HL-60 (cell line): ENCODE data around the gene PSTPIP1.

Experiments
- DNase-seq, 2 experiments: peaks; one replicate each; pipeline ENCODE4 v3.0.0-alpha.2; 2010 to 2020; ENCODE audit warnings: low read depth in 1 of 2, low spot score in 1 of 2
- H3K27ac ChIP-seq: fragments of 250-450 bp; sonication (Bioruptor Pico); replicated peaks from 2 replicates; pipeline ENCODE4 v1.5.1; 2020; ENCODE audit warnings: mild to moderate bottlenecking, moderate library complexity
- H3K27me3 ChIP-seq: fragments of 250-450 bp; sonication (Bioruptor Pico); 2 replicates; pipeline ENCODE4 v1.5.1; 2021; ENCODE audit warnings: mild to moderate bottlenecking, moderate library complexity; ENCODE audit not compliant: insufficient read depth, poor library complexity, severe bottlenecking
- H3K4me3 ChIP-seq: replicated peaks from 2 replicates; pipeline ENCODE4 v1.5.1; 2011; ENCODE audit warnings: mild to moderate bottlenecking, control low read depth, low read length; ENCODE audit not compliant: insufficient read depth
- CTCF ChIP-seq: IDR thresholded peaks from one replicate; pipeline ENCODE4 v1.5.1; 2011; ENCODE audit warnings: low read length, control low read depth, inconsistent platforms; ENCODE audit not compliant: insufficient read depth
- GABPA ChIP-seq: IDR thresholded peaks from 2 replicates; pipeline ENCODE4 v1.6.1; 2012; ENCODE audit warnings: low read depth
- POLR2AphosphoS5 ChIP-seq: IDR thresholded peaks from 2 replicates; pipeline ENCODE4 v1.6.1; 2012; ENCODE audit warnings: low read depth
- SPI1 ChIP-seq: IDR thresholded peaks from 2 replicates; pipeline ENCODE4 v1.6.1; 2012; ENCODE audit warnings: low read depth, mild to moderate bottlenecking, borderline replicate concordance
- TF ChIP-seq, protein P1 (sequence below): IDR thresholded peaks from 2 replicates; pipeline ENCODE4 v1.6.1; 2012; ENCODE audit warnings: low read depth; ENCODE audit not compliant: insufficient replicate concordance

PSTPIP1 gene

GRCh38 chr15:76993114-76993725 is 1.7 kb upstream of the PSTPIP1 start:
- peak overlapping the region; percentile 92 for H3K27ac ChIP-seq
- peak in 1 of 2 experiments; percentile 41 for DNase-seq
- H3K27me3 ChIP-seq: no peaks in the 10 kb centered on the region
- TF ChIP-seq CTCF: no peak
- TF ChIP-seq, protein P1, sequence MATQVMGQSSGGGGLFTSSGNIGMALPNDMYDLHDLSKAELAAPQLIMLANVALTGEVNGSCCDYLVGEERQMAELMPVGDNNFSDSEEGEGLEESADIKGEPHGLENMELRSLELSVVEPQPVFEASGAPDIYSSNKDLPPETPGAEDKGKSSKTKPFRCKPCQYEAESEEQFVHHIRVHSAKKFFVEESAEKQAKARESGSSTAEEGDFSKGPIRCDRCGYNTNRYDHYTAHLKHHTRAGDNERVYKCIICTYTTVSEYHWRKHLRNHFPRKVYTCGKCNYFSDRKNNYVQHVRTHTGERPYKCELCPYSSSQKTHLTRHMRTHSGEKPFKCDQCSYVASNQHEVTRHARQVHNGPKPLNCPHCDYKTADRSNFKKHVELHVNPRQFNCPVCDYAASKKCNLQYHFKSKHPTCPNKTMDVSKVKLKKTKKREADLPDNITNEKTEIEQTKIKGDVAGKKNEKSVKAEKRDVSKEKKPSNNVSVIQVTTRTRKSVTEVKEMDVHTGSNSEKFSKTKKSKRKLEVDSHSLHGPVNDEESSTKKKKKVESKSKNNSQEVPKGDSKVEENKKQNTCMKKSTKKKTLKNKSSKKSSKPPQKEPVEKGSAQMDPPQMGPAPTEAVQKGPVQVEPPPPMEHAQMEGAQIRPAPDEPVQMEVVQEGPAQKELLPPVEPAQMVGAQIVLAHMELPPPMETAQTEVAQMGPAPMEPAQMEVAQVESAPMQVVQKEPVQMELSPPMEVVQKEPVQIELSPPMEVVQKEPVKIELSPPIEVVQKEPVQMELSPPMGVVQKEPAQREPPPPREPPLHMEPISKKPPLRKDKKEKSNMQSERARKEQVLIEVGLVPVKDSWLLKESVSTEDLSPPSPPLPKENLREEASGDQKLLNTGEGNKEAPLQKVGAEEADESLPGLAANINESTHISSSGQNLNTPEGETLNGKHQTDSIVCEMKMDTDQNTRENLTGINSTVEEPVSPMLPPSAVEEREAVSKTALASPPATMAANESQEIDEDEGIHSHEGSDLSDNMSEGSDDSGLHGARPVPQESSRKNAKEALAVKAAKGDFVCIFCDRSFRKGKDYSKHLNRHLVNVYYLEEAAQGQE: no peak
- TF ChIP-seq POLR2AphosphoS5: no peak
- no peak for TF ChIP-seq SPI1
- no peak for TF ChIP-seq GABPA
- no peak overlapping the region for H3K4me3 ChIP-seq

- Histone ChIP-seq H3K27ac (peak overlapping the region; percentile 92), H3K4me3 (no peak overlapping the region), H3K27me3 (no peaks in the 10 kb centered on the region)
- DNase-seq: peak in 1 of 2 experiments; percentile 80
- TF ChIP-seq SPI1: peak; percentile 2; the same call in 1 of the 2 replicates
- no peak for TF ChIP-seq CTCF
Observed at GRCh38 chr15:76994001-76994400, 925 bp upstream of the PSTPIP1 start.

GRCh38 chr15:76994496-76994895 is 430 bp upstream of the PSTPIP1 start:
- TF ChIP-seq, protein P1: no peak
- no peak for TF ChIP-seq GABPA
- no peak for TF ChIP-seq CTCF
- TF ChIP-seq POLR2AphosphoS5: no peak
- no peak for TF ChIP-seq SPI1
- peak overlapping the region; percentile 72; the same call in 1 of the 2 replicates for H3K4me3 ChIP-seq
- H3K27me3 ChIP-seq: no peaks in the 10 kb centered on the region
- peak overlapping the region; percentile 92 for H3K27ac ChIP-seq
- DNase-seq: no peak

- TF ChIP-seq, protein P1: no peak
- TF ChIP-seq SPI1: no peak
- TF ChIP-seq POLR2AphosphoS5: no peak
- no peak for TF ChIP-seq CTCF
- TF ChIP-seq GABPA: no peak
- H3K27me3 ChIP-seq: no peaks in the 10 kb centered on the region
- peak overlapping the region; percentile 72 for H3K4me3 ChIP-seq
- no peak for DNase-seq
- H3K27ac ChIP-seq: peak overlapping the region; percentile 92
Observed at GRCh38 chr15:76996076-76996525, 1.2 kb downstream of the PSTPIP1 start.
